Measurements from ENCODE around the gene SSTR4.
A peak's percentile ranks its signal among the peaks of the same experiment; 100 is the strongest.

The SSTR4 gene

DNA sequence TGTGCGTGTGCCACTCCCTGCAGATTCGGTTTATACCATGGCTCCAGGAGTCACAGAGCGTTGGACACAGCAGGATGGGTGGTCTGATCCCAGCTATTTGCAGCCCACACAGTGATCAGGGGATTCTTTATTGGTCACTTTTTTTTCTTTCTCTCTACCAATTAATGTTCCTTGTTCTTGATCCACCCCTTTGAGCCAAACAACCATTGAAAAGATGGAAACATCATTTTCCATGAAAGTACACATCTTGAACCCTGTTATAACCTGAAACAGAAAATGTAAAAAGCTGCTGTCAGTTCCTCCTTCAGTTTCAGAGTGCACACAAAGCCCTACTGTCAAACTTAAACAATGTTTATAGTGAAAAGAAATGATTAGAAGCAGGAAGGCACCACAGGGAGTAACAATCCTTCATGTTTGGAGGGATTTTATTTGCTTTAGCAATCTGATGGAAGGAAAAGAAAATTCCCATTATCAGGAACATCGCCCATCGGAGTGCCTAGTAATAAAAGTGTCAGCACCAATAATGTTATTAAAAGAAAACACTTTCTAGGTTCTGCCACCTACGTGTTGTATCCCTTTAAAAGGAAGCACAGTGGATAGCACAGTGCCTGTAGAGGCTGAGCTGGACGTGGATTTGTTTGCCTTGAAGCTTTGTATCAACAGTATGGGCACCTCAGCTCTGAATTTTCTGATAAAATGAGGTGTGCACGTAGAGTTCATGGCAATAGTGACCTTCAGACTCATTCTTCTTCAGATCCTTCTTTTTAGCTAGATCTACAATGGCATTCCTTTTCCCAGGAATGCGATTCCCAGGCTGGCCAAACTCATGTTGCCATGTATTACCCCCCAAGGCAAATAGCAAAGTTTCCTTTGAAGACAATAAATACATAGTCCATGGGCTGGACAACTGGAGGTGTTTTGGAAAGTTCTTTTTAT is 30.4 kb downstream of the SSTR4 start:
- DNase-seq (ENCODE audit: low read depth in 2 of 2), result no peak

GRCh38 chr20:23066772-23067171 is 31.7 kb downstream of the SSTR4 start:
- DNase-seq (ENCODE audit: low read depth in 2 of 2), result no peak

DNA sequence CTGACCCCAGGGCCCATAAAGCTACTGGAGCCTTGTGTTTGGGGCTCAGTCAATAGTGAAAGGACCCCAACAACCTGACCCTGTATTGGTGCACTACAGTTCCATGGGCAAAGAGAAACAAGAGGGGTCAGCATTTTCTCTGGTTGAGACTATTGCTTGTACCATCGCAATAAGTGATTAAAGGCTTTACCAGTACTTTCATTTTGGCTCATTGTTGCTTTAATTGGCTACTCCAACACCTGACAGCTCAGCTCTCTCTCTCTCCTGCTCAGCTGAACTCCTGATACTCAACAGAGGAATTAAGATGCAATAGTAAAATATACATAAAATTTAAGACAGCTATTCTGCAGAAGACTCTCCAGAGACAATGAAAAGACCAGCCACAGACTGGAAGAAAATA is 33.2 kb downstream of the SSTR4 start:
- DNase-seq (ENCODE audit: low read depth in 2 of 2), result no peak

- no peak for DNase-seq (ENCODE audit: low read depth in 2 of 2)
These were observed 34.0 kb downstream of the SSTR4 start for GRCh38 chr20:23069108-23069507.

DNA sequence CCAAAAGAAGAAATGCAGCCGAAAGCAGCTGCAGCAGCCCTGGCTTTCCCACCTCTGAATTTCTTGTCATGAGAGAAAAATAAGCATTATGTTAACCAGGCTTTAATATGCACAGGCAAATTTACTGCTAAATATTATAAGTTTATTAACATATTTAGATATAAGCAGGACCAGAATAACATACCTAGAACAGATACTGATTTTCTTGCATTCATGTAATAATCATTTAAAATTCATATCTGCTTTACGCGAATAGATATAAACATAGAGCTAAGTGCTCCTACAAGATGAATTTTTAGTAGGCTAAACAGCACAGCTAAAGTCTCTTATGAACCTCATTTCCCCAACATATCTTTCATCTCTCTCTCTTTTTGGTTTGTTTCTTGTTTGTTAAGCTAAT is 36.3 kb downstream of the SSTR4 start:
- DNase-seq (ENCODE audit: low read depth in 2 of 2), result no peak

- DNase-seq (ENCODE audit: low read depth in 2 of 2), result no peak
These were observed 36.9 kb downstream of the SSTR4 start for GRCh38 chr20:23071996-23072395.

DNA sequence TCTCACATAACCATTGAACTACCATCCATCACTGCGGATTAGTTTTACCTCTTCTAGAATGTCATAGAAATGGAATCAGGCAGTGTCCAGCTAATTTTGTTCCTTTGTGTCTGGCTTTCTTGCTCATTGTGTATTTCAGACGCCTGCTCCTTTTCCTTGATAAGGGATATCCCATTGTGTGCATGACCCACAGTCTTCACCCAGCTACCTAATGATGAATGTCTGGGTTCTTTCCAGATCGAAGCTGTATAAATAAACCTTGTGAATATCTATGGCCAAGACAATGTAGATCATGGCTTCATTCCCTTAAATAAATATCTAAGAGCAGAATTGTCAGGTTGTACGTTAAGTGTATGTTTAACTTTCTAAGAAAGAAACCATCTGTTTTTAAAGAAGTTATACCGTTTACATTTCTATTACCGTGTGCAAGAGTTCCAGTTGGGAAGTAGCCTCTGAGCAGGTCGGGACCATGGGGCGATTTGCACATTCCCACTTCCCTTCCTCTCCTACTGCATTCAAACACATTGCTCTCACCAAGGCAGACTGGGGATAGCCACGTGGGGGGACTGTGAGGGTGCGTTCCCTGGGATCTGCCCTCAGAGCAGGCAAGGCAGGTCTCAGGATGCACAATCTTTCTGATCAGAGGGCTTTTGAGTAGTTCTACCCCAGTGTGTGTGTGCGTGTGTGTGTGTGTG is 37.9 kb downstream of the SSTR4 start:
- DNase-seq (ENCODE audit: low read depth in 2 of 2), result no peak

- no peak for DNase-seq (ENCODE audit: low read depth in 2 of 2)
These were observed 38.9 kb downstream of the SSTR4 start for GRCh38 chr20:23074052-23074451.

GRCh38 chr20:23077277-23077676 is 42.2 kb downstream of the SSTR4 start:
- DNase-seq (ENCODE audit: low read depth in 2 of 2), result no peak

- DNase-seq (ENCODE audit: low read depth in 2 of 2), result no peak
These were observed 43.4 kb downstream of the SSTR4 start for GRCh38 chr20:23078351-23079015.

- no peak for DNase-seq (ENCODE audit: low read depth in 2 of 2)
These were observed 43.9 kb downstream of the SSTR4 start for GRCh38 chr20:23079016-23079351.

- no peak for DNase-seq (ENCODE audit: low read depth in 2 of 2)
These were observed 44.8 kb downstream of the SSTR4 start for GRCh38 chr20:23079926-23080325.

DNA sequence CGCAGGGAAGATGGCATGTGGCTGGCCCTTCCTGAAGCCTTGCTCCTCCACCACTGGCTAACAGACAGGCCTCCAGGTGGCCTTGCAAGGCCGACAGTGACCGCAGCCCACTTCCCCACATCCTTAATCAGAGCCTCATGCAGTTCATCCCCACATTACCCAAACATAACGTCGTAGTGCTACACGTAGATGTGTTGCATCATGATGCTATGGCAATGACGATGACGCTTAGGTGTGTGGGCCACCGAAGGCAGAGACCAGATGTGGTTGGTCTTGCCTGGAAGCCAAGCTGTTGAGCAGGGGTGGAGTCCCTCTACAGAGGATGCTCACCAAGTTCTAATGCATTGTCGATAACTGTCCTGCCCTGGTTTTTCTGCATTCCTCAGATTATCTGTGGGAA is 45.4 kb downstream of the SSTR4 start:
- DNase-seq (ENCODE audit: low read depth in 2 of 2), result no peak

- DNase-seq (ENCODE audit: low read depth in 2 of 2), result no peak
These were observed 46.2 kb downstream of the SSTR4 start for GRCh38 chr20:23081263-23081819.

- no peak for DNase-seq (ENCODE audit: low read depth in 2 of 2)
These were observed 47.9 kb downstream of the SSTR4 start for GRCh38 chr20:23082846-23083552.

- no peak for DNase-seq (ENCODE audit: low read depth in 2 of 2)
These were observed 48.6 kb downstream of the SSTR4 start for GRCh38 chr20:23083553-23084220.

GRCh38 chr20:23084282-23084844 is 49.3 kb downstream of the SSTR4 start:
- DNase-seq (ENCODE audit: low read depth in 2 of 2), result no peak

DNA sequence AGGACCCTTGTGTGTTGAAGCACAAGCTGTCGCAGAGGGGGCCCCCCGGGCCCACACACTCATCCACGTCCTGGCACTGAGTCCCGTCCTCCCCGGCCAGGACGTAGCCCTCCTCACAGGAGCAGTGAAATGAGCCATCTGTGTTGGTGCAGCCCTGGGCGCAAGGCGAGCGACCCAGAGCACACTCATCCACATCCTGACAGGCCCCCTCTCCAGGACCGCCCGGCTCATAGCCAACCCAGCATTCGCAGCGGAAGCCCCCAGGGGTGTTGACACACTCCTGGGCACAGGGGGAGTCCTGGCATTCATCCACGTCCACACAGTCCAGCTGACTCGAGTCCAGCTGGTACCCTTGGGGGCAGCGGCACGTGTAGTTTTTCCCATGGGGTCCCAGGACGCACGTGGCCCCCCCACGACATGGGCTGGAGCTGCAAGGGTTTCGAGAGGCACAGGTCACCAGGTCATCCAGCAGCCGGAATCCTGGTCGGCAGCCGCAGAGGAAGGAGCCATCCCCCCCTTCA is 49.8 kb downstream of the SSTR4 start:
- DNase-seq (ENCODE audit: low read depth in 2 of 2), result no peak

- DNase-seq (ENCODE audit: low read depth in 2 of 2), result no peak
These were observed 50.4 kb downstream of the SSTR4 start for GRCh38 chr20:23085436-23086055.

GRCh38 chr20:23086056-23086566 is 51.0 kb downstream of the SSTR4 start, which contains the start of gene CD93:
Gene CD93, minus strand, starts transcription at chr20:23086324. Its CDS starts 132 bp downstream, at chr20:23086192.
- DNase-seq (ENCODE audit: low read depth in 2 of 2), result peak in 1 of 2 donors; percentile 10

Data from stimulated activated CD8-positive, alpha-beta memory T cell treated with anti-CD3 and anti-CD28 coated beads, Interleukin-7, amount 100 ng/mL, for 4 hours (primary cell).